Heart left ventricle (tissue), 16 donors: ENCODE measurements around the gene TXNDC5. TPM values are rescaled to one million over a fixed set of nuclear protein-coding genes. Genes with fewer than 3 reads are reported as not detected.

Experiments used
- ATAC-seq, 4 donors: fragments of 200-7000 bp; cut with Tn5 transposase; one replicate each; pipeline ENCODE4 v1.9.1; 2020 to 2022; ENCODE audit warnings: moderate library complexity in 4 of 4, mild to moderate bottlenecking in 3 of 4, moderate number of reproducible peaks in 1 of 4
- DNase-seq, 5 donors: peaks; one replicate each; pipeline ENCODE4 v3.0.0-alpha.2; 2020
- H3K27ac ChIP-seq, 12 donors: fragments of 200-600 bp; sonication (generic) in 4 of 12; one replicate each; pipeline versions ENCODE4 v1.5.0 to v1.8.0; 2016 to 2022; ENCODE audit warnings: mild to moderate bottlenecking in 2 of 12
- H3K27me3 ChIP-seq, 9 donors: fragments of 200-600 bp; sonication (generic) in 2 of 9; one replicate each; pipeline versions ENCODE4 v1.5.1 to v1.8.0; 2016 to 2022; ENCODE audit warnings: mild to moderate bottlenecking in 3 of 9
- H3K36me3 ChIP-seq, 9 donors: fragments of 200-600 bp; sonication (generic) in 2 of 9; one replicate each; pipeline versions ENCODE4 v1.5.0 to v1.8.0; 2018 to 2022; ENCODE audit warnings: mild to moderate bottlenecking in 2 of 9
- H3K4me1 ChIP-seq, 12 donors: fragments of 200-600 bp; sonication (generic) in 4 of 12; one replicate each; pipeline versions ENCODE4 v1.5.0 to v1.8.0; 2016 to 2022; ENCODE audit warnings: mild to moderate bottlenecking in 3 of 12
- H3K4me3 ChIP-seq, 12 donors: fragments of 200-600 bp; sonication (generic) in 4 of 12; one replicate each; pipeline versions ENCODE4 v1.5.0 to v1.8.0; 2017 to 2022; ENCODE audit warnings: mild to moderate bottlenecking in 9 of 12, moderate library complexity in 4 of 12
- H3K9me3 ChIP-seq, 12 donors: fragments of 200-600 bp; sonication (generic) in 4 of 12; one replicate each; pipeline versions ENCODE4 v1.5.0 to v1.8.0; 2016 to 2022; ENCODE audit warnings: mild to moderate bottlenecking in 1 of 12
- CTCF ChIP-seq, 12 donors: fragments of 200-600 bp; sonication (generic) in 4 of 12; IDR thresholded peaks; one replicate each; pipeline versions ENCODE4 v1.5.0 to v1.8.0; 2018 to 2022; ENCODE audit warnings: antibody characterized with exemption in 12 of 12, mild to moderate bottlenecking in 5 of 12
- POLR2A ChIP-seq, 2 donors: fragments of 450-650 bp; IDR thresholded peaks; one replicate each; pipeline ENCODE4 v1.6.1; 2017; ENCODE audit warnings: antibody characterized with exemption in 2 of 2, mild to moderate bottlenecking in 2 of 2, moderate library complexity in 2 of 2
- WGBS, 4 donors: extraction: QIAGEN DNeasy Blood & Tissue Kit in 2 of 4; methylation state at CpG; one replicate each; pipeline versions ENCODE4 v1.1.5 to v1.1.7; 2013 to 2018; 5-methylcytosine and 5-hydroxymethylcytosine counted together
- intact Hi-C, 10 donors: fragments of 100-400 bp; cut with DNase I; formaldehyde crosslinking; loops; one replicate each; pipeline versions ENCODE4 v1.11.1 to v1.14.2; 2022
- polyA plus RNA-seq, 2 donors: library from polyadenylated mRNA; stranded (reverse); fragments of 200-250 nt; gene quantifications; one replicate each; pipeline ENCODE4 v1.2.3, GENCODE V29; 2013
- total RNA-seq, 9 donors: library from RNA; depleted of rRNA in 2 of 9; stranded (reverse); fragments of >200 nt in 2 of 9; fragmentation: NEBNext Ultra II Directional in 3 of 9; extraction: Animal tissue kit (Norgen Biotek cat#: 25700) in 3 of 9; gene quantifications; one replicate each; pipeline versions ENCODE4 v1.1.0 to v1.2.4, GENCODE V29; 2016 to 2023
- donor health status: ischemic (EF 13 %, LVEDD 7.1; RV severe dilation, severe dysfunction).
- donor health status: healthy with polysubstance abuse.
- donor health status: DM: no; HTN: yes; CAD: no.
- donor health status: DM: no; HTN: no; CAD: no.
- donor health status: ischemic (EF 25% LVEDD 6.9; RV normal size, moderate dysfunction).
- donor health status: ischemic (EF 25% LVEDD 5.7; RV mildly dilated, moderate dysfunction).
- donor health status: healthy.
- donor health status: DM: yes; HTN: yes; CAD: no.
- donor health status: ischemic (EF 35%, LVEDD 5.7; RV mildly dilated, moderate dysfunction).
- donor health status: nonischemic (EF 11% LVEDD 7.7; RV severe dilation, severe dysfunction).
- donor health status: DM: yes; HTN: yes; CAD: no.
- donor health status: PGD.
- donor health status: ischemic (EF 29% LVEDD 5.4; RV normal size, mild dysfunction).
- donor health status: nonischemic (EF 23%, LVEDD 6.1; RV moderate dilation, normal function).

Gene TXNDC5
- total and polyA plus RNA-seq, 11 donors: 20.3 to 112 (median 43.6) TPM

GRCh38 chr6:7878401-7878964 lies 32.1 kb downstream of the TXNDC5 start:
- Histone ChIP-seq H3K27me3 (no peaks in the 10 kb centered on the region), H3K27ac (no peak overlapping the region), H3K9me3 (no peaks in the 10 kb centered on the region), H3K4me3 (no peak overlapping the region), H3K36me3 (peaks cover 4 to 44% (median 41%) of the 10 kb centered on the region in 9 donors), H3K4me1 (no peaks in the 10 kb centered on the region)
- TF ChIP-seq CTCF (IDR thresholded peaks at IDR 0.05) (no peak), POLR2A (IDR thresholded peaks at IDR 0.05) (no peak)
- peak in 2 of 4 donors; percentile 22 for ATAC-seq
- DNase-seq: no peak
- 87 to 91% (median 89%) methylated on average over 7 to 10 of the region's 10 CpGs for WGBS, 4 donors
- intact Hi-C loops: no loop called here

- TF ChIP-seq POLR2A (IDR thresholded peaks at IDR 0.05): no peak
- no peak for TF ChIP-seq CTCF (IDR thresholded peaks at IDR 0.05)
Measured at GRCh38 chr6:7868926-7869325, 41.7 kb downstream of the TXNDC5 start.

GRCh38 chr6:7866526-7866925 lies 44.1 kb downstream of the TXNDC5 start:
- Histone ChIP-seq H3K9me3 (no peaks in the 10 kb centered on the region), H3K36me3 (no peaks in the 10 kb centered on the region), H3K27me3 (no peaks in the 10 kb centered on the region), H3K4me1 (peaks cover 0 to 10% (median 0%) of the 10 kb centered on the region in 12 donors), H3K27ac (no peak overlapping the region), H3K4me3 (no peak overlapping the region)
- no peak for DNase-seq
- ATAC-seq: no peak
- intact Hi-C loops: no loop called here
- TF ChIP-seq CTCF (IDR thresholded peaks at IDR 0.05) (no peak), POLR2A (IDR thresholded peaks at IDR 0.05) (no peak)
- 93 to 100% (median 97%) methylated on average over 1 of the region's 1 CpG for WGBS, 4 donors

More at GRCh38 chr6:7868926-7869325, 41.7 kb downstream of the TXNDC5 start:
- WGBS, 4 donors: 85 to 96% (median 91%) methylated on average over 10 of the region's 10 CpGs
- DNase-seq: no peak
- no peak overlapping the region for H3K27ac ChIP-seq
- H3K4me3 ChIP-seq: no peak overlapping the region
- H3K36me3 ChIP-seq: no peaks in the 10 kb centered on the region
- no peaks in the 10 kb centered on the region for H3K9me3 ChIP-seq
- H3K27me3 ChIP-seq: no peaks in the 10 kb centered on the region
- intact Hi-C loops: no loop called here
- H3K4me1 ChIP-seq: peaks cover 0 to 10% (median 0%) of the 10 kb centered on the region in 12 donors
- ATAC-seq: no peak

GRCh38 chr6:7865781-7866180 lies 44.8 kb downstream of the TXNDC5 start:
- Histone ChIP-seq H3K4me3 (no peak overlapping the region), H3K27me3 (no peaks in the 10 kb centered on the region), H3K27ac (no peak overlapping the region), H3K4me1 (peaks cover 0 to 10% (median 0%) of the 10 kb centered on the region in 12 donors), H3K9me3 (no peaks in the 10 kb centered on the region), H3K36me3 (no peaks in the 10 kb centered on the region)
- ATAC-seq (peak; percentile 24 to 53 (median 44)), DNase-seq (no peak)
- intact Hi-C loops: no loop called here
- WGBS, 4 donors: 36 to 46% (median 43%) methylated on average over 6 of the region's 6 CpGs
- TF ChIP-seq POLR2A (IDR thresholded peaks at IDR 0.05) (no peak), CTCF (IDR thresholded peaks at IDR 0.05) (peak in 1 of 12 donors; percentile 14)
